Measurements from ENCODE around the gene PEX10.

PEX10 gene

DNA sequence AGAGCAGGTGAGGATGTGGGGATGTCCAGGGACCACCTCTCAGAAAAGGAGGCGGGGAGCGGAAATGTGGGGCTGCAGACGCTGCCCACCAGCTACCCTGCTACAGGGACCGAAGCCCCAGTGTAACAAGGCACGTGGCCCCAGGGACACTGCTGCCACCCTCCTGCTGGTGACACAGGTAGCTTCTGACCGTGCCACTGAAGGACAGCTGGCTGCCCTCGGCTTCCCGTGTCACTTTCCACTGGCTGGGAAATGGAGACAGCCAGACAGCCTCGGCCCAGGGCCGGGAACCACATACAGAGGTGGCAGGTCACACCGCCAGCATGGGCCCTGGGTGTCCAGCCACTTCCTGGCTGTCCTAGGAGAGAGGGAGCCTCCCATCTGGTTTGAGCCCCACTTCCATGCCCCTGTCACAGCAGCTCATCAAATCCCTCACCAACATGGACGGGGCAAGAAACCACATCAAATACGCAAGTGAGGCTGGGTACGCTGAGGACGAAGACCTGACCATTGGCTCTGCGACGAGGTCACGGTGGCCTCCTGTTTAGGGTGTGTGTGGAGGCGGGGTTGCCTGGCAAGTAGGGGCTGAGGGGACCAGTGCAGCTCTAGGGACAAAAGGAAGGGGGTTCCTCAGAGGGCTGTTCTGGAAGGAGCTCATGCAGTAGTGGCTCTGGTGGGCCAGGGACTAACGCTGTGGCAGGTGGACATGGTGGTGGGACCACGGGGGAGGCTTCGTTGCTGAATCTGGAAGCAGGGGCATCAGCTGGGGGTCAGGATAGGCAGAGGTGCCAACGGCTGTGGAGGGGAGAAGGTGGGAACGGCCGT, 5.0 kb downstream of the PEX10 start:
- H3K27ac ChIP-seq: no peak overlapping the region

DNA sequence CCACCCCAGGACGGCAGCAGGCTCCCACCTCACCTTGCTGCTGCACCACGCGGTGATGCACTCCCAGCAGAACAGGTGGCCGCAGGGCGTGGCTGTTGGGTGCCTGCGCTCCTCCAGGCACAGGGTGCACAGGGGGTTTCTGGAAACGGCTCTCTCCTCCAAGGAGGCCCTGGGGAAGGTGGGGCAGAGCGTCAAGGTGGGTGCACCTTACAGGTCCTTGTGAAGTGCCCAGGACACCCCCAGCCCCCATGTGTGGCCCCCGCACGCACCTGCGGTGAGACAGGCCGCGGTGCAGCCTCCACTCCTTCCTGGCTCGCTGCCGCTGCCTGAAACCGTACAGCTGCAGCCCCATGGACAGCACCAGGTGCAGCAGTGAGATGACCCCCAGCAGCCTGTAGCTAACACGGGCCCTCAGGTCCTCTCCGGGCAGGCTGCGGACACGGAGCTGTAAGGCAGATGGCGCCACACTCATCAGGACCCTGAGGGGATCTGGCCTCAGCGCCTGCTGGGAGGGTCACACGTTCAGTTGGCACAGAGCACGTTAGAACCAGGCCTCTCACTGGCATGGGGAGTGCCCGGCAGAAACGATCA, 5.8 kb downstream of the PEX10 start:
- DNase-seq (ENCODE audit: low read depth, low spot score): no peak
- no peak overlapping the region for H3K27ac ChIP-seq

More for the DNA sequence above, 5.0 kb downstream of the PEX10 start:
- DNase-seq (ENCODE audit: low read depth, low spot score): no peak

DNA sequence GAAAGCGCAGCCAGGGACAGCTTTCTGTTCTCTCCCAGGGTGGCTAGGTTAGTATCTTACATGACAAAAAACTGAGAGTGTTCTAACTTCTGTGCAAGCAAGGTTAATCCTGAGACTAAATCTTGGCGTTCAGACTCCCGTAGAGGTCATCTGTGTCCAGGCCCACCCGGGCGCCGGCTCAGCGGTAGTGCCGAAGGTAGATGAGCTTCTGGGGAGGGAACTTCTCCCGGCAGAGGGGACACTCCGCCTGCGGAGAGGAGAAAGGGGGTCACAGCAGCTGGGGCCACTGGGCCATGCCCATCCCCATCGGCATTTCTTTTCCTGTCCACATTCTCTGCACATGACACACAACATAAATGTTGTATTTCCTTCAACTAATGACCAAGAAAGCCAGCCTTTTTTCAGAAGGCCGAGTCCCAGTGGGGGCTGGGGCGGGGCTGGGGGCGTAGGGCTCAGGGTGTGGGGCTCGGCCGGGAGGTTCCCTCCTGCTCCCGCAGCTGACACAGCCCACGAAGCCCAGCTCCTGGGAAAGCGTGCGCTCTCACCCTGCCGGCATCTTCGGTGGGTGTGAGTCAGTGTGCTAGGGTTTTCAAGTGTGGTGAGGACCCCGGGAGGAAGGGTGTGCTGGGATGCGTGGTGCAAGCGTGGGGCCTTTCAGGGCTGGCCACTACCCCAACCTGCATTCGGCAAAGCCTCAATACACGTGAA, 6.6 kb downstream of the PEX10 start:
- no peak for DNase-seq (ENCODE audit: low read depth, low spot score)
- no peak overlapping the region for H3K27ac ChIP-seq

- H3K27ac ChIP-seq: peak overlapping the region; percentile 31
- DNase-seq (ENCODE audit: low read depth, low spot score): no peak
These were observed 7.4 kb downstream of the PEX10 start for GRCh38 chr1:2404890-2405511.

DNA sequence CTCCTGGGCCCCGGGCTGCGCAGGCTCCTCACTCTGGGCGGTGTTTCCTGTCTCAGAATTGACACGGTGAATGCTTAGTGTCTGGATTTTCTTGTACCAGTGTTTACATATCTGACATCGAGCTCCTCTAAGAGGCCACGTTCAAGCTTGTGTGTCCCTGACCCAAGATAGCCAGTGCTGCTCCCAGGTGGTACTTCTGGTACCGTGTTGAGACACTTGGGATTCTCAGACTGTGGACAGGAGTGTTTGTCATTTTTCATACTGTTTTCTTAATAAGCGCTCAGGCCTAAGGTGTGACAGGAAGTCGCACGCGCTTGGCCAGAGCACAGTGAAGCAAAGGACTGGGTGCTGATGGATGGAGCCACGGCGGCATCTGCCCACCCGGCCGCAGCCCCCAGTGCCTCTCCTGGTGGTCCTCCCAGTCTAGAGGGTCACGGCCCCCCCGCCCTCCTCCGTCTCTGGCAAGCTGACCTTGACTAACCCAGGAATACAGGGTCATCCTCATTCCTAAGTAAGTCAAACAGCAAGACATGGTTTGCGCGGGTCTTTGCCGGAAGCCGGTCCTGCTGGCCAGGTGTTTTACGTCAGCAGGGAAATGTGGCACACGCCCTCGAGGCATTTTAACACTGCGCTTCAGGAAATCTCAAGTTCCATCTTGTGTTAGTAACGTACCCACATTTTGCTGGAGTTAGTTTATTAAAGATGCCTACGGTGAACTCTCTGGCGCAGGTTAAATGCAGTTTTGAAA, 8.0 kb downstream of the PEX10 start:
- peak overlapping the region; percentile 31 for H3K27ac ChIP-seq
- no peak for DNase-seq (ENCODE audit: low read depth, low spot score)

- DNase-seq (ENCODE audit: low read depth, low spot score): no peak
- H3K27ac ChIP-seq: no peak overlapping the region
These were observed 9.1 kb downstream of the PEX10 start for GRCh38 chr1:2403273-2403672.

GRCh38 chr1:2402420-2402819, 9.9 kb downstream of the PEX10 start:
- DNase-seq (ENCODE audit: low read depth, low spot score): no peak
- H3K27ac ChIP-seq: no peak overlapping the region

DNA sequence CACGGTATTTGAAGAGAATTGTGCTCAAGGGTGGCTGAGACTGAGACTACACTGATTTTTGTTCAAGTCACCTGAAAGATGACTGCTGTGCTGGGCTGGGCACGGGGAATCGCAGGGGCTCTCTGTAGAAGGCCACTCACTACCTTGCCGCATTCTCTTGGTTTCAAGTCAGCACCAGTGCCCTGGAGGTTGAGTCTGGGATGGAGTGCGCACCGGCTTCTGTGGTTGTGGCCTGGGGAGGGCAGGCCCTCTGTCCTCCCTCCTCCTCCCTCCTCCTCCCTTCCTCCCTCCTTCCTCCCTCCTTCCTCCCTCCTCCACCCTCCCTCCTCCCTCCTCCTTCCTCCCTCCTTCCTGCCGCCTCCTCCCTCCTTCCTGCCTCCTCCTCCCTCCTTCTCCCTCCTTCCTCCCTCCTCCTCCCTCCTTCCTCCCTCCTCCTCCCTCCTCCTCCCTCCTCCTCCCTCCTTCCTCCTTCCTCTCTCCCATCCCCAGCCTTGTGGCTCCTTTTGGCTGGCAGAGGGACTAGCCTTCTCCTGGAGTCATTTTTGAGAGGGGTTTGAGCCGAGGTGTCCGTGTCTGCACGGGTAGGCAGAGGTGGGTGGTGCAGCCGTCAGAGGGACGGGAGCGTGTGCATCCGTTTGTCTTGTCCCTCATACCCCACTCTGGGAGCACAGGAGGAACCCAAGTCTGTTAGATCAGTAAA, 11.3 kb downstream of the PEX10 start:
- no peak for DNase-seq (ENCODE audit: low read depth, low spot score)
- no peak overlapping the region for H3K27ac ChIP-seq

GRCh38 chr1:2400576-2400909, 11.8 kb downstream of the PEX10 start:
- no peak for DNase-seq (ENCODE audit: low read depth, low spot score)
- H3K27ac ChIP-seq: no peak overlapping the region

GRCh38 chr1:2399890-2400575, 12.3 kb downstream of the PEX10 start:
- no peak for DNase-seq (ENCODE audit: low read depth, low spot score)
- H3K27ac ChIP-seq: no peak overlapping the region

DNA sequence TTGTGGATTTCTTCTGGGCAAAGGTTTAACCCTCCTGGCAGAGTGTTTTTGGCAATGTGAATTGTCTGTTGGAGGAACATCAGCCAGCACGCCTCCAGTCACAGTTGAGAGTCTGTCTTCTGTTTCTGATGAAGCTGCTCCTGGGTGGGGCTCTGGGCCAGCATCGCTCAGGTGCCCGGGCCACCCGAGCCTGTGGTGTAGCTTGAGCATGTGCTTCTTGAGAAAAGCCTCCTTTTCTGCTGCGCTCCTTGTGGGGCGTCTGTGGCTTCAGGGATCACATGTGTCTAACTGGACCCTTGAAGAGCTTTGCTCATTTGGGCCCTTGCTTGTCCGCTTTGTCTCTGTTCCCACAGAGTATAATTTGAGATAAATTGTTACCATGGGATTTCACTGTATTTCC, 13.5 kb downstream of the PEX10 start:
- H3K27ac ChIP-seq: no peak overlapping the region
- no peak for DNase-seq (ENCODE audit: low read depth, low spot score)

GRCh38 chr1:2397007-2397679, 15.2 kb downstream of the PEX10 start:
- DNase-seq (ENCODE audit: low read depth, low spot score): no peak
- H3K27ac ChIP-seq: no peak overlapping the region

- no peak overlapping the region for H3K27ac ChIP-seq
- DNase-seq (ENCODE audit: low read depth, low spot score): no peak
These were observed 15.9 kb downstream of the PEX10 start for GRCh38 chr1:2396476-2396875.

- no peak overlapping the region for H3K27ac ChIP-seq
These were observed 16.3 kb downstream of the PEX10 start for GRCh38 chr1:2396059-2396458.

DNA sequence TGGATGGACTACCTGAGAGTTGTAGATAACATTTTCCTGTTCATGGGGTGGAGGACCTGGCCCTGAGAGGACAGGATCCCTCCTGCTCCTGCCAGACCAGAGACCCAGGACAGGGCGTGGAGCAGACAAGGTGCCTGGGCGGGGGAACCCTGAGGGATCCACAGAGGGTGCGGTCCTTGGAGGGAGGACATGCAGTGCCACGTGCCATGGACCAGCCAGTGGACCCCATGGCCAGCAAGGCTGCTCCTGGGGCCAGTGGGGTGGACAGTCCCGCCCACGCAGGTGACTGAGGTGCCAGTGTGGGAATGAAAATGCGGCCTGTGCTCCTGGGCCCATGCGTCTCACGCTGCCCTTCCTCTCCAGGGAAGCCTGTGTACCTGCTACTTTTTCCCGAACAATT, 17.1 kb downstream of the PEX10 start:
- DNase-seq (ENCODE audit: low read depth, low spot score): no peak
- H3K27ac ChIP-seq: no peak overlapping the region

More at GRCh38 chr1:2396059-2396458, 16.3 kb downstream of the PEX10 start:
- no peak for DNase-seq (ENCODE audit: low read depth, low spot score)

GRCh38 chr1:2394761-2395160, 17.6 kb downstream of the PEX10 start:
- H3K27ac ChIP-seq: no peak overlapping the region
- DNase-seq (ENCODE audit: low read depth, low spot score): no peak

- DNase-seq (ENCODE audit: low read depth, low spot score): no peak
- H3K27ac ChIP-seq: no peak overlapping the region
These were observed 18.1 kb downstream of the PEX10 start for GRCh38 chr1:2394220-2394619.

- H3K27ac ChIP-seq: no peak overlapping the region
- DNase-seq (ENCODE audit: low read depth, low spot score): no peak
These were observed 18.9 kb downstream of the PEX10 start for GRCh38 chr1:2393471-2393877.

GRCh38 chr1:2392686-2393085, 19.7 kb downstream of the PEX10 start:
- H3K27ac ChIP-seq: no peak overlapping the region
- DNase-seq (ENCODE audit: low read depth, low spot score): no peak
